Mesenchymal stem cell (in vitro differentiated cells and primary cell): ENCODE measurements around the gene TRAF3.

ENCODE experiments used
- DNase-seq: peaks from one replicate; pipeline ENCODE4 v3.0.0-alpha.2; 2013
- H2AFZ ChIP-seq: one replicate; pipeline ENCODE4 v1.6.1; 2013; ENCODE audit warnings: low read depth, mild to moderate bottlenecking, control low read depth, inconsistent platforms, low read length, moderate library complexity
- H2AK5ac ChIP-seq: 2 replicates; pipeline ENCODE4 v1.6.1; 2013; ENCODE audit warnings: low read length, moderate library complexity, mild to moderate bottlenecking, inconsistent platforms; ENCODE audit not compliant: severe bottlenecking
- H2BK120ac ChIP-seq: one replicate; pipeline ENCODE4 v1.6.1; 2013; ENCODE audit warnings: low read depth, mild to moderate bottlenecking, inconsistent platforms, low read length, moderate library complexity
- H2BK12ac ChIP-seq, 2 experiments: one replicate each; pipeline ENCODE4 v1.6.1; 2013; ENCODE audit warnings: inconsistent platforms in 2 of 2, low read length in 2 of 2, mild to moderate bottlenecking in 2 of 2, moderate library complexity in 2 of 2, control low read depth in 1 of 2
- H2BK15ac ChIP-seq: one replicate; pipeline ENCODE4 v1.6.1; 2013; ENCODE audit warnings: mild to moderate bottlenecking, low read depth, inconsistent platforms; ENCODE audit not compliant: poor library complexity, severe bottlenecking
- H2BK5ac ChIP-seq: 2 replicates; pipeline ENCODE4 v1.6.1; 2013; ENCODE audit warnings: low read depth, mild to moderate bottlenecking, low read length, control low read depth, inconsistent platforms; ENCODE audit not compliant: poor library complexity, severe bottlenecking
- H3K14ac ChIP-seq, 2 experiments: one replicate each; pipeline ENCODE4 v1.6.1; 2013; ENCODE audit warnings: inconsistent platforms in 2 of 2, low read length in 2 of 2, control low read depth in 1 of 2, mild to moderate bottlenecking in 1 of 2, moderate library complexity in 1 of 2
- H3K18ac ChIP-seq, 2 experiments: one replicate each; pipeline ENCODE4 v1.6.1; 2013; ENCODE audit warnings: inconsistent platforms in 2 of 2, low read length in 2 of 2, control low read depth in 1 of 2, low read depth in 1 of 2, mild to moderate bottlenecking in 1 of 2
- H3K23ac ChIP-seq, 2 experiments: one replicate each; pipeline ENCODE4 v1.6.1; 2013; ENCODE audit warnings: inconsistent platforms in 2 of 2, low read length in 2 of 2, mild to moderate bottlenecking in 2 of 2, moderate library complexity in 2 of 2, control low read depth in 1 of 2
- H3K27ac ChIP-seq: 2 replicates; pipeline ENCODE4 v1.5.1; 2013; ENCODE audit warnings: mild to moderate bottlenecking, moderate library complexity, low read length, control low read depth, inconsistent platforms; ENCODE audit not compliant: poor library complexity, severe bottlenecking
- H3K27me3 ChIP-seq, 2 experiments: 2 replicates each; pipeline versions ENCODE4 v1.6.1 to v1.7.0; 2013; ENCODE audit warnings: low read length in 2 of 2, mild to moderate bottlenecking in 2 of 2, moderate library complexity in 2 of 2, control low read depth in 1 of 2, inconsistent platforms in 1 of 2; ENCODE audit not compliant: control insufficient read depth in 1 of 2, insufficient read depth in 1 of 2
- H3K36me3 ChIP-seq, 2 experiments: 2 replicates each; pipeline versions ENCODE4 v1.6.1 to v1.7.0; 2013; ENCODE audit warnings: low read length in 2 of 2, control low read depth in 1 of 2, inconsistent platforms in 1 of 2, low read depth in 1 of 2, mild to moderate bottlenecking in 1 of 2; ENCODE audit not compliant: insufficient read depth in 2 of 2, control insufficient read depth in 1 of 2
- H3K4ac ChIP-seq, 2 experiments: one replicate each; pipeline ENCODE4 v1.6.1; 2013; ENCODE audit warnings: inconsistent platforms in 2 of 2, low read length in 2 of 2, mild to moderate bottlenecking in 2 of 2, moderate library complexity in 2 of 2, control low read depth in 1 of 2, low read depth in 1 of 2
- H3K4me1 ChIP-seq: 2 replicates; pipeline ENCODE4 v1.6.1; 2013; ENCODE audit warnings: low read depth, low read length, control low read depth; ENCODE audit not compliant: control insufficient read depth, insufficient read depth
- H3K4me2 ChIP-seq: 2 replicates; pipeline ENCODE4 v1.6.1; 2013; ENCODE audit warnings: low read length, mild to moderate bottlenecking, inconsistent platforms; ENCODE audit not compliant: poor library complexity, severe bottlenecking
- H3K4me3 ChIP-seq, 2 experiments: 2 replicates each; pipeline versions ENCODE4 v1.5.1 to v1.7.0; 2013; ENCODE audit warnings: low read length in 2 of 2, mild to moderate bottlenecking in 2 of 2, control low read depth in 1 of 2, low read depth in 1 of 2; ENCODE audit not compliant: insufficient read depth in 1 of 2
- H3K79me1 ChIP-seq: replicated peaks from 2 replicates; pipeline ENCODE4 v1.6.1; 2013; ENCODE audit warnings: mild to moderate bottlenecking, control low read depth, low read length, inconsistent platforms; ENCODE audit not compliant: poor library complexity, severe bottlenecking
- H3K9ac ChIP-seq: 2 replicates; pipeline ENCODE4 v1.7.0; 2013; ENCODE audit warnings: mild to moderate bottlenecking, low read length, moderate library complexity
- H3K9me3 ChIP-seq: 2 replicates; pipeline ENCODE4 v1.7.0; 2013; ENCODE audit warnings: mild to moderate bottlenecking, low read length; ENCODE audit not compliant: control insufficient read depth
- H4K8ac ChIP-seq: one replicate; pipeline ENCODE4 v1.6.1; 2013; ENCODE audit warnings: inconsistent platforms, mild to moderate bottlenecking, low read length, moderate library complexity
- H4K91ac ChIP-seq: one replicate; pipeline ENCODE4 v1.6.1; 2013; ENCODE audit warnings: mild to moderate bottlenecking, low read length, inconsistent platforms
- WGBS: methylation state at CpG from one replicate; pipeline ENCODE4 v1.1.7; 2013; ENCODE audit warnings: mixed read lengths; 5-methylcytosine and 5-hydroxymethylcytosine counted together

TRAF3 gene

DNA sequence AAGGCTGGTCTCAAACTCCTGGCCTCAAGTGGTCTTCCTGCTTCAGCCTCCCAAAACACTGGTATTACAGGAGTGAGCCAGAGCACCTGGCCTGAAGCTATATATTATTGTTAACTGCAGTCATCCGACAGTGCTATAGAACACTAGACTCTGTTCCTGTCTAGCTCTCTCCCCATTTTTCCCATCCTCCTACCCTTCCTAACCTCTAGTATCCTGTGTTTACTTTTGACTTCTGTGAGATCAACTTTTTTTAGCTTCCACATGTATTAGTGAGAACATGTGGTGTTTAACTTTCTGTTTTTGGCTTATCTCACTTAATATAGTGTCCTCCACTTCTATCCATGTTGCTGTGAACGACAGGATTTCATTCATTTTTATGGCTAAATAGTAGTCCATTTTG lies 34.7 kb downstream of the TRAF3 start:
- Histone ChIP-seq H3K9ac (no peak overlapping the region), H2BK5ac (no peak overlapping the region), H2AFZ (no peak overlapping the region), H3K36me3 (peaks cover 0 to 4% of the 10 kb centered on the region in 2 experiments), H2BK15ac (no peak overlapping the region), H3K4me1 (peaks cover 12% of the 10 kb centered on the region), H3K4me2 (no peak overlapping the region), H3K23ac (no peak overlapping the region), H2BK12ac (no peak overlapping the region), H3K4me3 (no peak overlapping the region), H3K4ac (no peak overlapping the region), H3K27ac (no peak overlapping the region), H2AK5ac (no peak overlapping the region), H4K91ac (no peak overlapping the region), H3K79me1 (peaks cover 26% of the 10 kb centered on the region), H3K9me3 (no peaks in the 10 kb centered on the region), H3K27me3 (no peaks in the 10 kb centered on the region), H2BK120ac (no peak overlapping the region), H4K8ac (no peak overlapping the region), H3K14ac (no peak overlapping the region), H3K18ac (no peak overlapping the region)
- peak; percentile 47 for DNase-seq
- WGBS: 77% methylated on average over 1 of the region's 2 CpGs

- no peak overlapping the region for H3K9ac ChIP-seq
- H3K18ac ChIP-seq: no peak overlapping the region
- no peak overlapping the region for H2BK120ac ChIP-seq
- H3K4me1 ChIP-seq: peaks cover 3% of the 10 kb centered on the region
- no peak overlapping the region for H3K23ac ChIP-seq
- H3K14ac ChIP-seq: no peak overlapping the region
- H3K36me3 ChIP-seq: peaks cover 0 to 6% of the 10 kb centered on the region in 2 experiments
- peaks cover 25% of the 10 kb centered on the region for H3K79me1 ChIP-seq
- no peak overlapping the region for H2BK5ac ChIP-seq
- H3K4me3 ChIP-seq: no peak overlapping the region
- H3K27me3 ChIP-seq: no peaks in the 10 kb centered on the region
- 98% methylated on average over 3 of the region's 5 CpGs for WGBS
- H2AFZ ChIP-seq: no peak overlapping the region
- H2BK12ac ChIP-seq: no peak overlapping the region
- no peak overlapping the region for H4K8ac ChIP-seq
- H3K9me3 ChIP-seq: no peaks in the 10 kb centered on the region
- H3K27ac ChIP-seq: no peak overlapping the region
- no peak for DNase-seq
- H2AK5ac ChIP-seq: no peak overlapping the region
- H3K4ac ChIP-seq: no peak overlapping the region
- H4K91ac ChIP-seq: no peak overlapping the region
- H3K4me2 ChIP-seq: no peak overlapping the region
- no peak overlapping the region for H2BK15ac ChIP-seq
Observed at GRCh38 chr14:102813691-102814090, 36.4 kb downstream of the TRAF3 start.

DNA sequence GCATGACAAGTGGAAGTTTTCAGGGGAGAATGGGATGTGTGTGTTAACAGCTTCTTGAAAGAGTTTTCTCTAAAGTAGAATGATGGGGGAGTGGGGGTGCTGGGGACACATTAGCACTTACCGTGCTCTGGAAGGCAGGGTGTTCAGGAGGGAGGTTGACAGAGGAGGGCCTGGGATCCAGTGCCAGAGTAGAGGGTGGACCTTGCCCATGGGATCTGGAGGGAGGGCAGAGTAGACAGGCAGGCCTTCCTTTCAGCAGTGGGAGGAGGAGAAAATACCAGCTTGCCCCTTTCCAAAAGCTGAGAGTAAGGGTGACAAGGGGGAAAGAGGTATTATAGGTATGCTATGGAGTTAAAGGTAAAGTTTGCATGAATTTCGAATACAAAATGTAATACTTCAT lies 40.1 kb downstream of the TRAF3 start:
- Histone ChIP-seq H3K36me3 (peaks cover 0 to 6% of the 10 kb centered on the region in 2 experiments), H3K23ac (no peak overlapping the region), H3K9me3 (no peaks in the 10 kb centered on the region), H3K4ac (no peak overlapping the region), H3K4me2 (no peak overlapping the region), H3K4me3 (no peak overlapping the region), H2BK12ac (no peak overlapping the region), H3K79me1 (peaks cover 20% of the 10 kb centered on the region), H3K4me1 (peaks cover 9% of the 10 kb centered on the region), H2BK120ac (no peak overlapping the region), H4K8ac (no peak overlapping the region), H2BK5ac (no peak overlapping the region), H4K91ac (no peak overlapping the region), H2AK5ac (no peak overlapping the region), H2BK15ac (no peak overlapping the region), H3K14ac (no peak overlapping the region), H2AFZ (no peak overlapping the region), H3K27ac (no peak overlapping the region), H3K18ac (no peak overlapping the region), H3K9ac (no peak overlapping the region), H3K27me3 (no peaks in the 10 kb centered on the region)
- DNase-seq: no peak
- WGBS: 91% methylated on average over 1 of the region's 2 CpGs

DNA sequence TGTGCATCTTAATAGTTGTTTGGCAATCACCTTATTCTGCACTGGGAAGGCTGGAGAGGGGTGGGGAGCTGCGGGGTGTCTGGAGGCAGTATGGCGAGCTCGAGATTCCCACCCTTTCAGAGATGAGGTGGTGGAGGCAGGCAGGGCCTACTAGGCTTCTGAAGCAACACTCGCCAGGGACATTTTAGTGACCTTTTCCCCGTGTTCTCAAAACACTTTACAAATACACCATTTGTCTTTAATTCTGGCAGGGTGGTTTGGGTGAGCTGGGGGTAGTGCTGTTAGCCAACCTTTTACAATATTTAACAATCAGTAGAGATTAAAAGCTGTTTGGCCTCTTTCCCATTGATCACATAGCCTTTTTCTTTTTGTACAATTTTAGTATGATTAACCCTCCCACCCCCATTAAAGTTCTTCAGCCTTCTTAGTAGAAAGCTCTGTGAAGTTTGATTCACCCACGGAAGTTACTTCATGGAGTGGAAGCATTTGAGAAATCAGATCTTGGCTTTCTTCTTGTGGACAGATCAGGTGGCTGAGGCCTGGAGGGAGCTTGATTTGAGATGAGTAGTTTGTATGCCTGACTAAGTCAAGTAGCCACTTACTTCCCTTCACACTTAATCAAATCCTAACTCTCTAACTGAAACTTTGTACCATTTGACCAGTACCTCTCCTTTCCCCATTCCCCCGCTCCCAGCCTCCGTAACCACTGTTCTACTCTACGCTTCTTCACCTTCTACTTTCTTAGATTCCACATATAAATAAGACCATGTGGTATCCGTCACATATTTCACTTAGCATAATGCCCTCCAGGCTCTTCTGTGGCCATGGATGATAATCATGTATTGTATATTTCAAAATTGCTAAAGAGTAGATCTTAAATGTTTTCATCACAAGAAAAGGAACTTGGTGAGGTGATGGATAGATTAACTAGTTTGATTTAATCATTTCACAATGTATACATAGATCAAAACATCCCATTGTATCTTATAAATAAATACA lies 41.0 kb downstream of the TRAF3 start:
- no peak for DNase-seq
- Histone ChIP-seq H3K23ac (no peak overlapping the region), H2BK5ac (no peak overlapping the region), H3K18ac (no peak overlapping the region), H3K27me3 (no peaks in the 10 kb centered on the region), H2BK120ac (no peak overlapping the region), H3K4me2 (no peak overlapping the region), H4K8ac (no peak overlapping the region), H3K36me3 (peaks cover 0 to 6% of the 10 kb centered on the region in 2 experiments), H4K91ac (no peak overlapping the region), H2BK15ac (no peak overlapping the region), H2BK12ac (no peak overlapping the region), H3K4ac (no peak overlapping the region), H3K4me1 (peaks cover 9% of the 10 kb centered on the region), H3K27ac (no peak overlapping the region), H2AFZ (no peak overlapping the region), H3K9ac (no peak overlapping the region), H3K9me3 (no peaks in the 10 kb centered on the region), H3K14ac (no peak overlapping the region), H3K79me1 (peaks cover 21% of the 10 kb centered on the region), H2AK5ac (no peak overlapping the region), H3K4me3 (no peak overlapping the region)
- WGBS: 100% methylated on average over 5 of the region's 10 CpGs
